ENCODE results near the gene SLC40A1.

DNA sequence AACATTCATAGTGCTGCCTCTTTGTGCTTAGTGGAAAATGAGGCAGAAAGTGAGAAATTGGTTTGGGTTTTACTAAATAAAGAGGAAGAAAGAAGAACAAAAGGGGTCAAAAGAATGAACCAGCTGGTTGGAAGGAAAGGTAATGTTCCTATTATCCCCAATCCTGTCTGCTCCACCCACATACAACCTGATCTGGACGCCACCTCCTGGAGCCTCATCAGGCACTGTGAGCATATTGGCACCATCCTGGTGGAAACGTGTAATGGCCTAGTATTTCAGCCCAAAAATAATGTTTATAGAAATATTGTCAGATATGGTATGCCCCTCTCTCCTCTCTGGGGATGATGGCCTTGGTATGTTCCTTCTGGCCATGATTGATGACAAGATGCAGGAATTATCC, 45.0 kb upstream of the SLC40A1 start:
- no peak for TF ChIP-seq RFX5 (IDR thresholded peaks at IDR 0.05; ENCODE audit: borderline replicate concordance, low read depth, low read length)
- TF ChIP-seq, protein P1, sequence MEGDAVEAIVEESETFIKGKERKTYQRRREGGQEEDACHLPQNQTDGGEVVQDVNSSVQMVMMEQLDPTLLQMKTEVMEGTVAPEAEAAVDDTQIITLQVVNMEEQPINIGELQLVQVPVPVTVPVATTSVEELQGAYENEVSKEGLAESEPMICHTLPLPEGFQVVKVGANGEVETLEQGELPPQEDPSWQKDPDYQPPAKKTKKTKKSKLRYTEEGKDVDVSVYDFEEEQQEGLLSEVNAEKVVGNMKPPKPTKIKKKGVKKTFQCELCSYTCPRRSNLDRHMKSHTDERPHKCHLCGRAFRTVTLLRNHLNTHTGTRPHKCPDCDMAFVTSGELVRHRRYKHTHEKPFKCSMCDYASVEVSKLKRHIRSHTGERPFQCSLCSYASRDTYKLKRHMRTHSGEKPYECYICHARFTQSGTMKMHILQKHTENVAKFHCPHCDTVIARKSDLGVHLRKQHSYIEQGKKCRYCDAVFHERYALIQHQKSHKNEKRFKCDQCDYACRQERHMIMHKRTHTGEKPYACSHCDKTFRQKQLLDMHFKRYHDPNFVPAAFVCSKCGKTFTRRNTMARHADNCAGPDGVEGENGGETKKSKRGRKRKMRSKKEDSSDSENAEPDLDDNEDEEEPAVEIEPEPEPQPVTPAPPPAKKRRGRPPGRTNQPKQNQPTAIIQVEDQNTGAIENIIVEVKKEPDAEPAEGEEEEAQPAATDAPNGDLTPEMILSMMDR (IDR thresholded peaks at IDR 0.05; ENCODE audit: control extremely low read depth in 1 of 3, insufficient read depth in 1 of 3, low read depth in 1 of 3, low read length in 3 of 3), result no peak
- no peak for TF ChIP-seq TAF1 (IDR thresholded peaks at IDR 0.05; ENCODE audit: low read depth, low read length)
- TF ChIP-seq GABPA (IDR thresholded peaks at IDR 0.05; ENCODE audit: borderline replicate concordance, insufficient read depth, low read length), result no peak

All from H1 (cell line).